ENCODE data around the gene PDE2A.
A peak's percentile ranks its signal among the peaks of the same experiment; 100 is the strongest.
"Not testable (repeated sequence)": the region's sequence is repeated elsewhere in the genome, so short reads cannot be mapped to it uniquely, and the experiment has no call there.

Gene PDE2A

GRCh38 chr11:72576243-72576595, 98.0 kb downstream of the PDE2A start:
- no peak for TF ChIP-seq CTCF (IDR thresholded peaks at IDR 0.05; ENCODE audit: low read length, missing control alignments)
- no peak for DNase-seq (ENCODE audit: low read depth)
- H3K4me3 ChIP-seq (replicated peaks; ENCODE audit: low read depth, low read length): no peak overlapping the region

- no peak overlapping the region for H3K4me3 ChIP-seq (replicated peaks; ENCODE audit: low read depth, low read length)
- TF ChIP-seq CTCF (IDR thresholded peaks at IDR 0.05; ENCODE audit: low read length, missing control alignments): no peak
- no peak for DNase-seq (ENCODE audit: low read depth)
Measured at GRCh38 chr11:72575533-72576242, 98.5 kb downstream of the PDE2A start.

GRCh38 chr11:72574548-72575460, 99.4 kb downstream of the PDE2A start:
- no peak for DNase-seq (ENCODE audit: low read depth)
- H3K4me3 ChIP-seq (replicated peaks; ENCODE audit: low read depth, low read length): no peak overlapping the region
- TF ChIP-seq CTCF (IDR thresholded peaks at IDR 0.05; ENCODE audit: low read length, missing control alignments): no peak

DNA sequence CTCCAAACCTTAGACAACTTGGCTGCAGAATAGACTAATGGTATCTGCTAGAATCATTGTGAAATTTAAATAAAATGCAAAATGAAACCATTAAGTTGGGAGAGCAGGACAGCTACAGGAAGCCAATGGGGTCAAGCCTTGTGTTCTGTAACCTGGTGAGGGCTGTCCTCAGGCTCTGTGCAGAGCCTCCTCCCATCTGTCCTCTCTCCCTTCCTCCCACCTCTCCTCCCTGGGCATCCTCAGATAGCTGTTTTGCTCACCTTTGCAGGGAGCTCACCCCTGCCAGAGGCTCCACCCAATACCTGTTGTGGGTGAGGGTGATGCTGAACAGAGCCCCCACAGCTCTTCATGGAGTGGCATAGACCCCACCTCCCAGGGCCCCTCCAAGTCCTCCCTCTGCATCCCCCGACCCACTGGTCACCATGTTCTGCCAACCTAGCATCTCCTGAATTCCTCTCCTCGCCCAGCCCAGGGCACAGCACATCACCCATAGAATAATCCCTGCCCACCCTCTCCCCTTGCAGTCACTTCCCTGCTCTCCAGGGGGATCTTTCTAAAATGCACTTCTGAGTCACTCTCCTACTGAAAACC, 100.3 kb downstream of the PDE2A start:
- no peak overlapping the region for H3K4me3 ChIP-seq (replicated peaks; ENCODE audit: low read depth, low read length)
- no peak for TF ChIP-seq CTCF (IDR thresholded peaks at IDR 0.05; ENCODE audit: low read length, missing control alignments)
- DNase-seq (ENCODE audit: low read depth): no peak

GRCh38 chr11:72573072-72573854, 101.0 kb downstream of the PDE2A start:
- TF ChIP-seq CTCF (IDR thresholded peaks at IDR 0.05; ENCODE audit: low read length, missing control alignments): peak; percentile 65
- H3K4me3 ChIP-seq (replicated peaks; ENCODE audit: low read depth, low read length): no peak overlapping the region
- peak; percentile 59 for DNase-seq (ENCODE audit: low read depth)

DNA sequence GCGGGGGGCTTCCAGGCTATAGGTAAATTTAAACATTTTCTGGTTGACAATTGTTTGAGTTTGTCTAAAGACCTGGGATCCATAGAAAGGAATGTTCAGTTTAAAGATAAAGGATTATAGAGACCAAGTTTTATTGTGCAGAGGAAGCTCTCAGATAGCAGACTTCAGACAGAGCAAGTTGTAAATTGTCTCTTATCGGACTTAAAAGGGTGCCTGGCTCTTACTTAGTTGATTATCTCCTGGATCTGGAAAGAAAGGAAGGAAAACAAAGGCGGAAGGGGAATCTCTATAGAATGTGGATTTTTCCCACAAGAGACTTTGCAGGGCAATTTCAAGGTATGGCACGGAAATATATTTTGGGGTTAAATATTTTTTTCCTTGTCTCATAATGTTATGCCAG, 101.7 kb downstream of the PDE2A start:
- not testable (repeated sequence) for DNase-seq (ENCODE audit: low read depth); H3K4me3 ChIP-seq (replicated peaks; ENCODE audit: low read depth, low read length)

Measured in fibroblast of pulmonary artery (primary cell).